ENCODE results near the gene MYBPHL.

MYBPHL gene

DNA sequence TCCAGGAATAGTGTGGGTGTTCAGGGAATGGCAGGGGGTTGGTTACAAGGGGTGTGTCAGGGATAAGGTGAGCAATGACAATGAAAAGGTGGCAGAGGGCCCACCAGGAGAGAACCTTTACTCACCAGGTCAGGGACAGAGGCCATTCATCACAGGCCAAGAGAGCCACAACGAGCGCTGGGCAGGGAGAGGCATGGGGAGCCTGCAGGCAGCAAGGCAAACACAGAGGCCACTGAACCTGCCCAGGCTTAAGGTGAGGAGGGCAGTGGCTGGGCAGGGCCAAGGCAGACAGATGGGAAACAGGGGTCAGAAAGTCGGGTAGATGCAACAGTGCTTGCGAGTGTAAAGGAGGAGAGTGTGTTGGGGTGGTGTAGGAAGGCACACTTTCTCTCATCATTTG is 28.3 kb upstream of the MYBPHL start:
- H3K36me3 ChIP-seq (ENCODE audit: low read depth) = peaks cover 11% of the 10 kb centered on the region
- no peak for ATAC-seq (ENCODE audit: low read depth)

GRCh38 chr1:109331113-109331512 is 24.3 kb upstream of the MYBPHL start:
- H3K27me3 ChIP-seq (ENCODE audit: insufficient read depth, poor library complexity, severe bottlenecking) = no peaks in the 10 kb centered on the region
- ATAC-seq (ENCODE audit: low read depth) (no peak), DNase-seq (ENCODE audit: low spot score) (no peak)
- no peak overlapping the region for H3K4me3 ChIP-seq (ENCODE audit: severe bottlenecking)
- H3K27ac ChIP-seq (ENCODE audit: poor library complexity, severe bottlenecking) = no peak overlapping the region
- no peaks in the 10 kb centered on the region for H3K4me1 ChIP-seq (ENCODE audit: insufficient read depth, poor library complexity, severe bottlenecking)
- TF ChIP-seq, protein P1, sequence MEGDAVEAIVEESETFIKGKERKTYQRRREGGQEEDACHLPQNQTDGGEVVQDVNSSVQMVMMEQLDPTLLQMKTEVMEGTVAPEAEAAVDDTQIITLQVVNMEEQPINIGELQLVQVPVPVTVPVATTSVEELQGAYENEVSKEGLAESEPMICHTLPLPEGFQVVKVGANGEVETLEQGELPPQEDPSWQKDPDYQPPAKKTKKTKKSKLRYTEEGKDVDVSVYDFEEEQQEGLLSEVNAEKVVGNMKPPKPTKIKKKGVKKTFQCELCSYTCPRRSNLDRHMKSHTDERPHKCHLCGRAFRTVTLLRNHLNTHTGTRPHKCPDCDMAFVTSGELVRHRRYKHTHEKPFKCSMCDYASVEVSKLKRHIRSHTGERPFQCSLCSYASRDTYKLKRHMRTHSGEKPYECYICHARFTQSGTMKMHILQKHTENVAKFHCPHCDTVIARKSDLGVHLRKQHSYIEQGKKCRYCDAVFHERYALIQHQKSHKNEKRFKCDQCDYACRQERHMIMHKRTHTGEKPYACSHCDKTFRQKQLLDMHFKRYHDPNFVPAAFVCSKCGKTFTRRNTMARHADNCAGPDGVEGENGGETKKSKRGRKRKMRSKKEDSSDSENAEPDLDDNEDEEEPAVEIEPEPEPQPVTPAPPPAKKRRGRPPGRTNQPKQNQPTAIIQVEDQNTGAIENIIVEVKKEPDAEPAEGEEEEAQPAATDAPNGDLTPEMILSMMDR (IDR thresholded peaks at IDR 0.05; ENCODE audit: poor library complexity, severe bottlenecking) = no peak
- peaks cover 10% of the 10 kb centered on the region for H3K9me3 ChIP-seq (ENCODE audit: severe bottlenecking)
- H3K36me3 ChIP-seq (ENCODE audit: low read depth) = peaks cover 16% of the 10 kb centered on the region

More for the DNA sequence above, 28.3 kb upstream of the MYBPHL start:
- Histone ChIP-seq H3K4me3 (ENCODE audit: severe bottlenecking) (no peak overlapping the region), H3K27ac (ENCODE audit: poor library complexity, severe bottlenecking) (no peak overlapping the region), H3K4me1 (ENCODE audit: insufficient read depth, poor library complexity, severe bottlenecking) (no peaks in the 10 kb centered on the region), H3K9me3 (ENCODE audit: severe bottlenecking) (peaks cover 10% of the 10 kb centered on the region), H3K27me3 (ENCODE audit: insufficient read depth, poor library complexity, severe bottlenecking) (no peaks in the 10 kb centered on the region)
- DNase-seq (ENCODE audit: low spot score) = no peak
- TF ChIP-seq, protein P1 (IDR thresholded peaks at IDR 0.05; ENCODE audit: poor library complexity, severe bottlenecking) = no peak

DNA sequence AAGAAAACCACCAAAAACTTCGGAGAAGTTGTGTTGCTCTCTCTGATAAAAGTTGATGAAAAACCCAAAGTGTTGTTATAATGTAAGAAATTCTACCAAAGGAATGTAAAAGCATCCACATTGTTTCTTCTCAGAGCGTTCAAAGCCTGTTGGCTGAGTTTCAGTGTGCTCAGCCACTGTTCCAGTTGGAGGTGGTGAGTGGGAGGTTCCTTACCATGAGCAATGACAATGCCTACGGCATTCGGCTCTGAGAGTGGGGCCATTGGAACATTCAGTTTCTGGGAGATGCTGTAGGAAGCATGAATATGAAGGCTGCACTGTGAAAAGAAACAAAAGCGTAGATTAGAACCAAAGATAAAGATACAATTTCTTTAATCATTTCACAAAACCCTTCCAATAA is 20.5 kb upstream of the MYBPHL start:
- Histone ChIP-seq H3K4me3 (ENCODE audit: severe bottlenecking) (no peak overlapping the region), H3K4me1 (ENCODE audit: insufficient read depth, poor library complexity, severe bottlenecking) (no peaks in the 10 kb centered on the region), H3K36me3 (ENCODE audit: low read depth) (peaks cover 13% of the 10 kb centered on the region), H3K9me3 (ENCODE audit: severe bottlenecking) (peaks cover 10% of the 10 kb centered on the region), H3K27me3 (ENCODE audit: insufficient read depth, poor library complexity, severe bottlenecking) (no peaks in the 10 kb centered on the region), H3K27ac (ENCODE audit: poor library complexity, severe bottlenecking) (no peak overlapping the region)
- DNase-seq (ENCODE audit: low spot score) (no peak), ATAC-seq (ENCODE audit: low read depth) (no peak)
- TF ChIP-seq, protein P1 (IDR thresholded peaks at IDR 0.05; ENCODE audit: poor library complexity, severe bottlenecking) = no peak

GRCh38 chr1:109322974-109323373 is 16.2 kb upstream of the MYBPHL start:
- TF ChIP-seq, protein P1 (IDR thresholded peaks at IDR 0.05; ENCODE audit: poor library complexity, severe bottlenecking) = no peak
- Histone ChIP-seq H3K27ac (ENCODE audit: poor library complexity, severe bottlenecking) (no peak overlapping the region), H3K4me1 (ENCODE audit: insufficient read depth, poor library complexity, severe bottlenecking) (no peaks in the 10 kb centered on the region), H3K27me3 (ENCODE audit: insufficient read depth, poor library complexity, severe bottlenecking) (no peaks in the 10 kb centered on the region), H3K4me3 (ENCODE audit: severe bottlenecking) (no peak overlapping the region), H3K36me3 (ENCODE audit: low read depth) (peaks cover 5% of the 10 kb centered on the region; the same call in 1 of the 2 replicates), H3K9me3 (ENCODE audit: severe bottlenecking) (no peaks in the 10 kb centered on the region)
- DNase-seq (ENCODE audit: low spot score) (no peak), ATAC-seq (ENCODE audit: low read depth) (no peak)

- H3K9me3 ChIP-seq (ENCODE audit: severe bottlenecking) = no peaks in the 10 kb centered on the region
- no peaks in the 10 kb centered on the region for H3K27me3 ChIP-seq (ENCODE audit: insufficient read depth, poor library complexity, severe bottlenecking)
- DNase-seq (ENCODE audit: low spot score) = no peak
- TF ChIP-seq, protein P1 (IDR thresholded peaks at IDR 0.05; ENCODE audit: poor library complexity, severe bottlenecking) = no peak
- H3K36me3 ChIP-seq (ENCODE audit: low read depth) = no peaks in the 10 kb centered on the region
- no peak for ATAC-seq (ENCODE audit: low read depth)
- H3K4me3 ChIP-seq (ENCODE audit: severe bottlenecking) = no peak overlapping the region
- no peaks in the 10 kb centered on the region for H3K4me1 ChIP-seq (ENCODE audit: insufficient read depth, poor library complexity, severe bottlenecking)
- H3K27ac ChIP-seq (ENCODE audit: poor library complexity, severe bottlenecking) = no peak overlapping the region
Measured at GRCh38 chr1:109319114-109319513, 12.3 kb upstream of the MYBPHL start.
